AG09309 (cell line): ENCODE results near the gene HOXD8.

Experiments
- DNase-seq: peaks from one replicate; pipeline ENCODE4 v3.0.0-alpha.2; 2010; ENCODE audit warnings: low read depth
- H3K4me3 ChIP-seq: 2 replicates; pipeline ENCODE4 v1.5.1; 2011; ENCODE audit warnings: mild to moderate bottlenecking, low read depth, low read length, moderate library complexity; ENCODE audit not compliant: control insufficient read depth
- TF ChIP-seq, protein P1 (sequence below): IDR thresholded peaks from 2 replicates; pipeline ENCODE4 v1.5.1; 2011; ENCODE audit warnings: mild to moderate bottlenecking, low read depth, low read length, inconsistent platforms; ENCODE audit not compliant: insufficient read depth, control insufficient read depth; ENCODE audit errors: missing control alignments

HOXD8 gene

DNA sequence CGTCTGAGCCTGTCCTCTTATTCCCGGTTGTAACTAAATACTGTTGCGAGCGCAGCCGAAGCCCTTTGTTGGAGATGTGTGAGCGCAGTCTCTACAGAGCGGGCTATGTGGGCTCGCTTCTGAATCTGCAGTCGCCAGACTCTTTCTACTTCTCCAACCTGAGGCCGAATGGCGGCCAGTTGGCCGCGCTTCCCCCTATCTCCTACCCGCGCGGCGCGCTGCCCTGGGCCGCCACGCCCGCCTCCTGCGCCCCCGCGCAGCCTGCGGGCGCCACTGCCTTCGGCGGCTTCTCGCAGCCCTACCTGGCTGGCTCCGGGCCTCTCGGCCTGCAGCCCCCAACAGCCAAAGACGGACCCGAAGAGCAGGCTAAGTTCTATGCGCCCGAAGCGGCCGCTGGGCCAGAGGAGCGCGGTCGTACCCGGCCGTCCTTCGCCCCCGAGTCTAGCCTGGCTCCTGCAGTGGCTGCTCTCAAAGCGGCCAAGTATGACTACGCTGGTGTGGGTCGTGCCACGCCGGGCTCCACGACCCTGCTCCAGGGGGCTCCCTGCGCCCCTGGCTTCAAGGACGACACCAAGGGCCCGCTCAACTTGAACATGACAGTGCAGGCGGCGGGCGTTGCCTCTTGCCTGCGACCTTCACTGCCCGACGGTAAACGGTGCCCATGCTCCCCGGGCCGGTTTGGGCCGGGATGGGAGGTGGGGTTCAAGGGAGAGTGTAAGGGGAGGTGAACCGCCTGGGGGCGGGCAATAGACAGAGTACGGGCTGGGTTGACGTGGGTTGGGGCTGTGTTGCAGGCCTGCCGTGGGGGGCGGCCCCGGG is 29.6 kb upstream of the HOXD8 start, which contains the start of gene HOXD12:
Gene HOXD12 (plus strand): TSS at position 68 of the 819 bp plus-strand sequence. CDS start 7 bp downstream, at position 75.
- TF ChIP-seq, protein P1, sequence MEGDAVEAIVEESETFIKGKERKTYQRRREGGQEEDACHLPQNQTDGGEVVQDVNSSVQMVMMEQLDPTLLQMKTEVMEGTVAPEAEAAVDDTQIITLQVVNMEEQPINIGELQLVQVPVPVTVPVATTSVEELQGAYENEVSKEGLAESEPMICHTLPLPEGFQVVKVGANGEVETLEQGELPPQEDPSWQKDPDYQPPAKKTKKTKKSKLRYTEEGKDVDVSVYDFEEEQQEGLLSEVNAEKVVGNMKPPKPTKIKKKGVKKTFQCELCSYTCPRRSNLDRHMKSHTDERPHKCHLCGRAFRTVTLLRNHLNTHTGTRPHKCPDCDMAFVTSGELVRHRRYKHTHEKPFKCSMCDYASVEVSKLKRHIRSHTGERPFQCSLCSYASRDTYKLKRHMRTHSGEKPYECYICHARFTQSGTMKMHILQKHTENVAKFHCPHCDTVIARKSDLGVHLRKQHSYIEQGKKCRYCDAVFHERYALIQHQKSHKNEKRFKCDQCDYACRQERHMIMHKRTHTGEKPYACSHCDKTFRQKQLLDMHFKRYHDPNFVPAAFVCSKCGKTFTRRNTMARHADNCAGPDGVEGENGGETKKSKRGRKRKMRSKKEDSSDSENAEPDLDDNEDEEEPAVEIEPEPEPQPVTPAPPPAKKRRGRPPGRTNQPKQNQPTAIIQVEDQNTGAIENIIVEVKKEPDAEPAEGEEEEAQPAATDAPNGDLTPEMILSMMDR, result no peak
- peak within 1 kb of the TSS; percentile 73; the same call in 1 of the 2 replicates for H3K4me3 ChIP-seq
- DNase-seq, result no peak

DNA sequence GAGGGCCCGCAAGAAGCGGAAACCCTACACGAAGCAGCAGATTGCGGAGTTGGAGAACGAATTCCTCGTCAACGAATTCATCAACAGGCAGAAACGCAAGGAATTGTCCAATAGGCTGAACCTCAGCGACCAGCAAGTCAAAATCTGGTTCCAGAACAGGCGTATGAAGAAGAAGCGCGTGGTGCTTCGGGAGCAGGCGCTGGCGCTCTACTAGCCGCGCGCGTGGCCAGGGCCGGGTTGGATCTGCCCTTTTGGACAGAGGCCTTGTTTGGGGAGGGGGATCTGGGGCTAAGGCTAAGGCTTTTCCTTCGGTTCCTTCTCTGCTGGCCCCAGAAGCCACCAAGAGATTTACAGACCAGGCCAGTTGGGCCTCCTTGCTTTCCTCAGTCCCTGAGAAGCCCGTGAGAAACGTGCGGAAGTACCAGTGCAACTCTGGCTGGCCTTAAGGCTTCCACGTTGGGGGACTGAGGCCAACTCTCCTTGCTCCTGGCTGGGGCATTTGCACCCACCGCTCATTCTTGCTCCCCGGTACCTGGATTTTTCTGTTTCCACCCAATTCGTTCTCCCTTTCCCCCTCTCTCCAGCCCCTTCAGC is 28.9 kb upstream of the HOXD8 start:
- TF ChIP-seq, protein P1, result no peak
- H3K4me3 ChIP-seq, result no peak overlapping the region
- DNase-seq, result no peak

DNA sequence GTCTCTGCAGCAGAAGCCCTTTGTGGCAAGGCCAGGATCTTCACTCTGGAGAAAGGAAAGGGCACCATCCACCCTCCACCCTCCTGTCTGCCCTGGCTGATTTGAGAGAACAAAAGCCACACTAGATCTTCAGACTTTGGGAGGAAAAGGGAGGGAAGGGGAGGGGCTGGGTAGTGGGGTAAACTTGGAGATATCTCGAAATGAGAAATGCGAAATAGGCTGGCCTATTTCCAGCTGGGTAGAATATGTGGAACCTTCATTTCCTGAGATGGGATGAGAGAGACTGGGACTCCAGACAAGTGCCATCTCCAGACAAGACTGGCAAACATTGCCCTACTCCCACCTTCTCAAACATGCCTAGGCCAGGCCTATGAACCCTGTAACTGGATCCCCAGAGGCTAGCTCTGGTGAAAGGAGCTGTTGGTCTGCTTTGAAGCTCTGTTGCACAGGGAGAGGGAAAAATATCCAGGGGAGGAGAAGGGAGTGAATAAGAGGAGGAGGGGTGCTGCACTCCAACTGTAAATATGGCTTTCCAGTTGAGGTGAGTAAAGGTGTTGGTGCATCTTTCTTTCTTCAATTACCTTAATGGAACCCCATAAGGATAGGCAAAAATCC is 28.2 kb upstream of the HOXD8 start:
- DNase-seq, result no peak
- H3K4me3 ChIP-seq, result no peak overlapping the region
- TF ChIP-seq, protein P1, result no peak

DNA sequence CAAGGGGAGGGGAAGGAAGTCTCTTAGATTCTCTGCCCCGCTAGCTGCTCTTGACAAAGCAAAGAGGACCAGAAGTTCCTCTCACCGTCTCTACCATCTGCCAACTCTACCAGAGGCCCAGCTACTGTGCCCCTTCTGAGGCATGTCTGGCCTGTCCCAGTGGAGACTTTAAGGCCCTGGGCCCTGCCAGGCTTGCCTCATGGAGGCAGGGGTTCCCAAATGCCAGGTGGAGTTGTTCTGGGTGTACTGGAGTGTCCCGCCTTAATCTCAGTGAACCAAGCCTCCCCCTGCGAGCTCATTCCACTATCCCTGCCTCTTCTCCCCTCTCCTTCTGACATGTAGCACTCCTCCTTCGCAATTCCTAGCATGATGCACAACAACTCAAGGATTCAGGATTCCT is 27.7 kb upstream of the HOXD8 start:
- DNase-seq, result no peak
- TF ChIP-seq, protein P1, result no peak

DNA sequence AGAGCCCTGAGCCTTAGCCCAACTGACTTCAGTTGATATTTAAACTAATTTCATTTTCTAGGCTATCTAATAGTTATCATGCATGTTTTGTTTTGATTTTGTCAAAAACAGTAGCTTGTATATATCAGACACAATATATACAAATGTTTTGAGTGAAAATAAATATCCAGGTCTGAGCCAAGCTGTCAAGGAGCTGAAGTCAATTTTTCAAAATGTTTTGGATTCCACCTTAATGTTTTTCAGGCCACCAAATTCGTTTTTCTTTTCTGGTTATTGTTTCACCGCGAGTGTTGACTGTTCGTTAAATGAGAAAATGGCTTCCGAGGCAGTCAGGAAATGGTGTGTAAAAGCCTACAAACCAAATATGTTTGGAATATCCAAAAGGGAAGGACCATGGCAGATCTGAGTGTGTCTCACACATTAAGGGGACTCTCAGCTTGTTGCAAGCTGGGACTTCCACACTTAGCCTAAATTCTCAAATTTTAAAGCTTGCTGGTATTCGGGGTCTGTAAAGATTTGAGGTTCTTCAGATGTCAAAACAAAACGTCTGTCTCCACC is 27.1 kb upstream of the HOXD8 start:
- TF ChIP-seq, protein P1, result no peak
- no peak for DNase-seq
- no peak overlapping the region for H3K4me3 ChIP-seq

More for the DNA sequence above, 27.7 kb upstream of the HOXD8 start:
- H3K4me3 ChIP-seq, result no peak overlapping the region

DNA sequence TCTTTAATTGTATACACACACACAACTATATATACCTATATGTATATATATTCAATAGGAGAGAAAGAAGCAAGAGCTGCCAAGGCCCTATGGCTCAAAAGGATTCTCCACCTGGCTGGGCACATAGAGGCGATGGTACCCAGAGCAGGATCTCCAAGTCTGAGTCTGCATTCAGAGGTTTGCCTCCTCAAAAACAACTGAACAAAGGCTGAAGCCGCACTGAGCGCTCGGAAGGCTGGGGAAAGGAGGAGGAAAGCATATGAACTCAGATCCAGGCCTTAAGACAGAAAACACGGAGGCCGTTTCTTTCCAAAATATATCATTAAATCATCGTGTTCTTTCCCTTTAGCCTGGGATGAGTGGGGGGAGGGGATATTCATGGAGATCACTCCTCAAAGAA is 26.3 kb upstream of the HOXD8 start:
- TF ChIP-seq, protein P1, result no peak
- no peak overlapping the region for H3K4me3 ChIP-seq
- DNase-seq, result no peak
